ENCODE results near the gene L3MBTL2. TPM values are rescaled to one million over a fixed set of nuclear protein-coding genes. Genes with fewer than 3 reads are reported as not detected.

Gene L3MBTL2
- total RNA-seq, 1 experiment from 2014 or later: 31.9 TPM

DNA sequence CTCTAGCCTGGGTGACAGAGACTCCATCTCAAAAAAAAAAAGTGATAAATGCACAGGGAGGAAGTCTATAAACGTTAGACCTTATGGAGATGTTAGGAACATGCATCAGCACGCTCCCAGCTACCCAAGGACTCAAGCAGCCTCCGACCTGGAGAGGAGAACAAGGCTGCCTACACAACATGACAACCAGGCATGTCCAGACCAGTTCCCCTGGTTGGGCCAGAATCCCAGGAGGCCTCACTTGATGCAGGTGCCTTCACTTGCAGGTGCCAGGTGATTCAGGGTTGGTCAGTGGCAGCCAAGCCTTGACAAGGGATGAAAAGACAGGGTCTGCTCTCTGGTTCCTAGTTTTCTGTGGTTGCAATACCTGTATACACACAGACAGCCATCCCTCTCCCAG, 75.0 kb downstream of the L3MBTL2 start:
- peaks cover 91% of the 10 kb centered on the region for H3K36me3 ChIP-seq (ENCODE audit: insufficient read depth, low read length, poor library complexity, severe bottlenecking)
- CTCF ChIA-PET: no interaction called here

DNA sequence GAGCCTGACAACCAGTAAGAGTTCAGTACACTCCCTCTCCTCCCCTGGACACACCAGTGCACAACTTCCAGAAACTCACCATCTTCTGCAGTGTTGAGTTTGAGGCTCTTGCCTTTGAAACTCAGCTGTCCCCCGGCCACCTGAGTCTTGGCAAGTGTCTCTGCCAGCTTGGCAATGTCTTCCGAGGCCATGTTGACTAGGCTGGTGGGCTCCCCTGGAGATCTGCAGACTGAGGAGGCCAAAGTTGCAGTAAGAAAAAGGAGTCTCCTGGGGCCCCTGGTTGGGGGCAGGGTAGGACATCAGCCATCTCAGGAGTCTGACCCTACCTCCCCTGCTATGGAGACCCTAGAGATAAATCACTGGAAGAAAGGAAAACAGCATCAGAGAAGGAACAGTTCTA, 75.7 kb downstream of the L3MBTL2 start:
- TF ChIP-seq, protein P1, sequence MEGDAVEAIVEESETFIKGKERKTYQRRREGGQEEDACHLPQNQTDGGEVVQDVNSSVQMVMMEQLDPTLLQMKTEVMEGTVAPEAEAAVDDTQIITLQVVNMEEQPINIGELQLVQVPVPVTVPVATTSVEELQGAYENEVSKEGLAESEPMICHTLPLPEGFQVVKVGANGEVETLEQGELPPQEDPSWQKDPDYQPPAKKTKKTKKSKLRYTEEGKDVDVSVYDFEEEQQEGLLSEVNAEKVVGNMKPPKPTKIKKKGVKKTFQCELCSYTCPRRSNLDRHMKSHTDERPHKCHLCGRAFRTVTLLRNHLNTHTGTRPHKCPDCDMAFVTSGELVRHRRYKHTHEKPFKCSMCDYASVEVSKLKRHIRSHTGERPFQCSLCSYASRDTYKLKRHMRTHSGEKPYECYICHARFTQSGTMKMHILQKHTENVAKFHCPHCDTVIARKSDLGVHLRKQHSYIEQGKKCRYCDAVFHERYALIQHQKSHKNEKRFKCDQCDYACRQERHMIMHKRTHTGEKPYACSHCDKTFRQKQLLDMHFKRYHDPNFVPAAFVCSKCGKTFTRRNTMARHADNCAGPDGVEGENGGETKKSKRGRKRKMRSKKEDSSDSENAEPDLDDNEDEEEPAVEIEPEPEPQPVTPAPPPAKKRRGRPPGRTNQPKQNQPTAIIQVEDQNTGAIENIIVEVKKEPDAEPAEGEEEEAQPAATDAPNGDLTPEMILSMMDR (conservative IDR thresholded peaks at IDR 0.05; ENCODE audit: low read depth, low read length): no peak
- no peak for TF ChIP-seq EZH2 (IDR thresholded peaks at IDR 0.05; ENCODE audit: borderline replicate concordance, low read depth, low read length, poor library complexity, severe bottlenecking)
- Histone ChIP-seq H3K27me3 (replicated peaks; ENCODE audit: insufficient read depth, low read depth, low read length, poor library complexity) (no peaks in the 10 kb centered on the region), H3K4me3 (ENCODE audit: low read depth, low read length, poor library complexity, severe bottlenecking) (no peak overlapping the region), H3K9me3 (ENCODE audit: low read depth, low read length, poor library complexity, severe bottlenecking) (no peaks in the 10 kb centered on the region), H3K4me1 (ENCODE audit: insufficient read depth, low read length, poor library complexity, severe bottlenecking) (peaks cover 8% of the 10 kb centered on the region), H3K27ac (ENCODE audit: low read depth, low read length, poor library complexity, severe bottlenecking) (no peak overlapping the region), H3K36me3 (ENCODE audit: insufficient read depth, low read length, poor library complexity, severe bottlenecking) (peaks cover 85% of the 10 kb centered on the region)
- ChIA-PET POLR2A (ENCODE audit: low non-redundant PET) (no interaction called here), CTCF (no interaction called here)
- BruUV-seq (replicated peaks): no TSS peak
- intact Hi-C loops (cut with micrococcal nuclease; ENCODE audit: unreplicated experiment): no loop called here
- no peak for DNase-seq (ENCODE audit: low spot score)

More for the DNA sequence above, 75.0 kb downstream of the L3MBTL2 start:
- intact Hi-C loops (cut with micrococcal nuclease; ENCODE audit: unreplicated experiment): no loop called here
- Histone ChIP-seq H3K4me1 (ENCODE audit: insufficient read depth, low read length, poor library complexity, severe bottlenecking) (peaks cover 6% of the 10 kb centered on the region), H3K27me3 (replicated peaks; ENCODE audit: insufficient read depth, low read depth, low read length, poor library complexity) (no peaks in the 10 kb centered on the region), H3K9me3 (ENCODE audit: low read depth, low read length, poor library complexity, severe bottlenecking) (no peaks in the 10 kb centered on the region), H3K4me3 (ENCODE audit: low read depth, low read length, poor library complexity, severe bottlenecking) (no peak overlapping the region), H3K27ac (ENCODE audit: low read depth, low read length, poor library complexity, severe bottlenecking) (no peak overlapping the region)
- TF ChIP-seq, protein P1 (conservative IDR thresholded peaks at IDR 0.05; ENCODE audit: low read depth, low read length): no peak
- no peak for TF ChIP-seq EZH2 (IDR thresholded peaks at IDR 0.05; ENCODE audit: borderline replicate concordance, low read depth, low read length, poor library complexity, severe bottlenecking)
- no peak for DNase-seq (ENCODE audit: low spot score)
- POLR2A ChIA-PET (ENCODE audit: low non-redundant PET): interaction anchor here (0.5 to 0.6 kb wide), 2 partner anchors 168 to 395 kb away, joined by 3 to 5 read pairs; no protein-coding TSS in a partner anchor
- no TSS peak for BruUV-seq (replicated peaks)

Small RNA genes within 50 kb of the gene (microRNA-seq; reads per million reads assigned to microRNA genes)
- 4.0 reads per million, percentile 11 among the genes with 10 or more reads in this experiment for gene MIR6889

Other genes starting within 250 kb of the L3MBTL2 start
- 77.2 and 85.6 TPM in 2 replicates for gene EP300, start 112.7 kb upstream of the L3MBTL2 start, total RNA-seq (2021)
- gene CHADL, start 35.6 kb downstream of the L3MBTL2 start, total RNA-seq (2021): not detected in 2 replicates
- gene RANGAP1, start 80.9 kb downstream of the L3MBTL2 start, total RNA-seq (2021): 159 and 177 TPM in 2 replicates
- 83.9 and 90.4 TPM in 2 replicates for gene ZC3H7B, start 96.2 kb downstream of the L3MBTL2 start, total RNA-seq (2021)
- 3.9 and 8.0 TPM in 2 replicates for gene TEF, start 176.6 kb downstream of the L3MBTL2 start, total RNA-seq (2021)
- 48.1 and 53.8 TPM in 2 replicates for gene TOB2, start 241.5 kb downstream of the L3MBTL2 start, total RNA-seq (2021)

Measured in A673 (cell line).